ENCODE measurements around the gene LRP1B.
"Not testable (repeated sequence)": the region's sequence is repeated elsewhere in the genome, so short reads cannot be mapped to it uniquely, and the experiment has no call there.

GRCh38 chr2:140650134-140650533 lies 1480.7 kb downstream of the LRP1B start:
- TF ChIP-seq CTCF (IDR thresholded peaks at IDR 0.05; ENCODE audit: borderline replicate concordance, extremely low read depth, low read length, poor library complexity, severe bottlenecking); EZH2 (IDR thresholded peaks at IDR 0.05; ENCODE audit: borderline replicate concordance, low read depth, low read length, severe bottlenecking): not testable (repeated sequence)

Measured in DND-41 (cell line).